Measurements from ENCODE around the gene KRT73.

GRCh38 chr12:52606581-52607218, 11.7 kb downstream of the KRT73 start:
- TF ChIP-seq CTCF (conservative IDR thresholded peaks at IDR 0.05 in 1 of 2, IDR thresholded peaks at IDR 0.05 in 1 of 2; ENCODE audit: low read depth in 1 of 2, low read length in 2 of 2) = no peak
- TF ChIP-seq EZH2 (IDR thresholded peaks at IDR 0.05; ENCODE audit: low read length, missing control alignments) = no peak

Measured in fibroblast of lung (primary cell).